Adrenal gland (tissue), 12 donors: ENCODE results near the gene EFCAB11. TPM values are rescaled to one million over a fixed set of nuclear protein-coding genes. Genes with fewer than 3 reads are reported as not detected.

Experiments used
- DNase-seq, 7 donors: peaks; one replicate each; pipeline ENCODE4 v3.0.0-alpha.2; 2019 to 2020
- H3K27ac ChIP-seq, 5 donors: fragments of 200-600 bp; sonication (generic) in 4 of 5; 1 replicate in 3 of 5; 2 replicates in 2 of 5; pipeline versions ENCODE4 v1.5.1 to v1.8.0; 2016 to 2020; ENCODE audit warnings: mild to moderate bottlenecking in 1 of 5
- H3K27me3 ChIP-seq: fragments of 200-600 bp; 2 replicates; pipeline ENCODE4 v1.8.0; 2021
- H3K36me3 ChIP-seq, 2 donors: fragments of 200-600 bp; replicated peaks in 1 of 2; 1 replicate in 1 of 2; 2 replicates in 1 of 2; pipeline versions ENCODE4 v1.5.1 to v1.8.0; 2018 to 2022
- H3K4me1 ChIP-seq, 2 donors: fragments of 200-600 bp; replicated peaks in 1 of 2; 1 replicate in 1 of 2; 2 replicates in 1 of 2; pipeline versions ENCODE4 v1.5.1 to v1.8.0; 2018 to 2021
- H3K4me3 ChIP-seq, 4 donors: fragments of 200-600 bp; sonication (generic) in 3 of 4; one replicate each; pipeline ENCODE4 v1.5.1; 2016 to 2018
- H3K9me3 ChIP-seq, 3 donors: fragments of 200-600 bp; sonication (generic) in 1 of 3; replicated peaks in 1 of 3; 1 replicate in 2 of 3; 2 replicates in 1 of 3; pipeline versions ENCODE4 v1.5.1 to v1.8.0; 2016 to 2021
- POLR2A ChIP-seq, 2 donors: fragments of 450-650 bp; IDR thresholded peaks; one replicate each; pipeline ENCODE4 v1.6.1; 2017; ENCODE audit warnings: antibody characterized with exemption in 2 of 2, mild to moderate bottlenecking in 2 of 2, moderate library complexity in 1 of 2
- WGBS, 4 donors: extraction: QIAGEN DNeasy Blood & Tissue Kit in 2 of 4; methylation state at CpG; one replicate each; pipeline versions ENCODE4 v1.1.5 to v1.1.7; 2013 to 2017; 5-methylcytosine and 5-hydroxymethylcytosine counted together
- intact Hi-C, 2 donors: fragments of 100-400 bp; cut with DNase I; formaldehyde crosslinking; loops; one replicate each; pipeline versions ENCODE4 v1.14.1 to v1.15.0; 2022 to 2023
- polyA plus RNA-seq, 3 donors: library from polyadenylated mRNA; stranded (reverse); fragments of 200-250 nt in 2 of 3; fragments of 350-450 nt in 1 of 3; fragmentation: Illumina TruSeq in 1 of 3; extraction: RNeasy Lipid Tissue Mini Kit (QIAGEN cat#74804) in 1 of 3; gene quantifications; one replicate each; pipeline ENCODE4 v1.2.3, GENCODE V29; 2013 to 2014
- total RNA-seq, 9 donors: library from RNA; depleted of rRNA in 4 of 9; stranded (reverse); fragments of >200 nt in 4 of 9; fragments of 120-200 nt in 1 of 9; fragmentation: NEBNext Ultra II Directional in 1 of 9; extraction: Animal tissue kit (Norgen Biotek cat#: 25700) in 1 of 9; gene quantifications; one replicate each; pipeline versions ENCODE4 v1.1.0 to v1.2.4, GENCODE V29; 2013 to 2023
- TF ChIP-seq, protein P1 (sequence below), 6 experiments: fragments of 450-650 bp in 4 of 6; fragments of 200-600 bp in 2 of 6; sonication (generic) in 1 of 6; IDR thresholded peaks; 1 replicate in 5 of 6; 2 replicates in 1 of 6; pipeline versions ENCODE4 v1.5.1 to v1.8.0; 2016 to 2021; ENCODE audit warnings: antibody characterized with exemption in 6 of 6, mild to moderate bottlenecking in 2 of 6, moderate library complexity in 1 of 6
- donor health status: healthy with polysubstance abuse.
- donor health status: Bipolar disorder and iron deficiency.
- donor health status: DM: yes; HTN: yes; CAD: no.
- donor health status: DM: no; HTN: no; CAD: no.
- donor health status: DM: no; HTN: no; CAD: no.
- donor health status: DM: yes; HTN: yes; CAD: no.

EFCAB11 gene
- total and polyA plus RNA-seq, 12 donors: 4.0 to 16.9 (median 8.4) TPM

GRCh38 chr14:89941830-89942377 lies 12.6 kb downstream of the EFCAB11 start:
- intact Hi-C loops: no loop called here
- H3K9me3 ChIP-seq: no peaks in the 10 kb centered on the region
- H3K36me3 ChIP-seq: no peaks in the 10 kb centered on the region
- H3K27me3 ChIP-seq: no peaks in the 10 kb centered on the region
- WGBS, 4 donors: 75 to 89% (median 85%) methylated on average over 2 of the region's 2 CpGs
- TF ChIP-seq POLR2A (IDR thresholded peaks at IDR 0.05): no peak
- TF ChIP-seq, protein P1, sequence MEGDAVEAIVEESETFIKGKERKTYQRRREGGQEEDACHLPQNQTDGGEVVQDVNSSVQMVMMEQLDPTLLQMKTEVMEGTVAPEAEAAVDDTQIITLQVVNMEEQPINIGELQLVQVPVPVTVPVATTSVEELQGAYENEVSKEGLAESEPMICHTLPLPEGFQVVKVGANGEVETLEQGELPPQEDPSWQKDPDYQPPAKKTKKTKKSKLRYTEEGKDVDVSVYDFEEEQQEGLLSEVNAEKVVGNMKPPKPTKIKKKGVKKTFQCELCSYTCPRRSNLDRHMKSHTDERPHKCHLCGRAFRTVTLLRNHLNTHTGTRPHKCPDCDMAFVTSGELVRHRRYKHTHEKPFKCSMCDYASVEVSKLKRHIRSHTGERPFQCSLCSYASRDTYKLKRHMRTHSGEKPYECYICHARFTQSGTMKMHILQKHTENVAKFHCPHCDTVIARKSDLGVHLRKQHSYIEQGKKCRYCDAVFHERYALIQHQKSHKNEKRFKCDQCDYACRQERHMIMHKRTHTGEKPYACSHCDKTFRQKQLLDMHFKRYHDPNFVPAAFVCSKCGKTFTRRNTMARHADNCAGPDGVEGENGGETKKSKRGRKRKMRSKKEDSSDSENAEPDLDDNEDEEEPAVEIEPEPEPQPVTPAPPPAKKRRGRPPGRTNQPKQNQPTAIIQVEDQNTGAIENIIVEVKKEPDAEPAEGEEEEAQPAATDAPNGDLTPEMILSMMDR (IDR thresholded peaks at IDR 0.05): no peak
- no peaks in the 10 kb centered on the region for H3K4me1 ChIP-seq
- no peak overlapping the region for H3K4me3 ChIP-seq
- DNase-seq: no peak
- H3K27ac ChIP-seq: no peak overlapping the region

GRCh38 chr14:89936654-89937185 lies 17.8 kb downstream of the EFCAB11 start:
- no peak for TF ChIP-seq POLR2A (IDR thresholded peaks at IDR 0.05)
- TF ChIP-seq, protein P1 (IDR thresholded peaks at IDR 0.05): no peak
- Histone ChIP-seq H3K36me3 (no peaks in the 10 kb centered on the region), H3K4me3 (no peak overlapping the region), H3K27ac (no peak overlapping the region), H3K9me3 (no peaks in the 10 kb centered on the region), H3K4me1 (no peaks in the 10 kb centered on the region), H3K27me3 (no peaks in the 10 kb centered on the region)
- 55 to 72% (median 62%) methylated on average over 3 of the region's 3 CpGs for WGBS, 4 donors
- intact Hi-C loops: no loop called here
- no peak for DNase-seq

DNA sequence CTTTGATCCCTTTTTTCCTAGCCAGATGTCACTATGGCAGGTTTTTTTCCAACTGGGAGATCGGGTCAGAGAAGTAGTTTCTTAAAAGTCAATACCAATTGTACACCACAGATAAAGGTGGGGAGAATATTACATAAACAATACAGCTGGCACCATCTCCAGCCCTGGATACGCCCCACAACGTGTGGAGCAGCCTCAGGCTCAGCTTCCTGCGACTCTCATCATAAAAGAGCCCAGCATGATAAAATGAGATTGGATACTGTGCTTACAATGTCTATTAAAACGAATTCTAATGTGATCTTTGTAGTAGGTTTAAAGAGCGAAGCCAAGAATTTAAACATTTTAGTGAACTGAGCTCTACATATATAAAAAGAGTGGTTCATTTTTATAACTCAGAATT lies 21.5 kb downstream of the EFCAB11 start:
- 79 to 84% (median 83%) methylated on average over 6 of the region's 6 CpGs for WGBS, 4 donors
- intact Hi-C loops: no loop called here

GRCh38 chr14:89927186-89927865 lies 27.2 kb downstream of the EFCAB11 start:
- H3K9me3 ChIP-seq: no peaks in the 10 kb centered on the region
- no peak overlapping the region for H3K4me3 ChIP-seq
- H3K36me3 ChIP-seq: no peaks in the 10 kb centered on the region
- no peak overlapping the region for H3K27ac ChIP-seq
- H3K27me3 ChIP-seq: no peaks in the 10 kb centered on the region
- intact Hi-C loops: no loop called here
- no peaks in the 10 kb centered on the region for H3K4me1 ChIP-seq
- DNase-seq: no peak
- TF ChIP-seq, protein P1 (IDR thresholded peaks at IDR 0.05): no peak
- TF ChIP-seq POLR2A (IDR thresholded peaks at IDR 0.05): no peak
- 87 to 91% (median 89%) methylated on average over 13 of the region's 13 CpGs for WGBS, 4 donors

More for the DNA sequence above, 21.5 kb downstream of the EFCAB11 start:
- no peak for TF ChIP-seq POLR2A (IDR thresholded peaks at IDR 0.05)
- TF ChIP-seq, protein P1 (IDR thresholded peaks at IDR 0.05): no peak
- H3K27ac ChIP-seq: no peak overlapping the region
- H3K4me1 ChIP-seq: no peaks in the 10 kb centered on the region
- no peaks in the 10 kb centered on the region for H3K27me3 ChIP-seq
- no peaks in the 10 kb centered on the region for H3K36me3 ChIP-seq
- DNase-seq: no peak
- no peak overlapping the region for H3K4me3 ChIP-seq
- no peaks in the 10 kb centered on the region for H3K9me3 ChIP-seq
